Neural progenitor cell (in vitro differentiated cells): ENCODE results near the gene DND1. TPM values are rescaled to one million over a fixed set of nuclear protein-coding genes. Genes with fewer than 3 reads are reported as not detected.

Experiments
- DNase-seq: peaks from one replicate; pipeline ENCODE4 v3.0.0-alpha.2; 2016; ENCODE audit warnings: low spot score
- H2AFZ ChIP-seq: fragments of 200-600 bp; sonication (generic); replicated peaks from 2 replicates; pipeline ENCODE4 v1.6.1; 2016; ENCODE audit warnings: antibody characterized with exemption
- H3F3A ChIP-seq: fragments of 200-600 bp; sonication (generic); 2 replicates; pipeline ENCODE4 v1.6.1; 2016; ENCODE audit warnings: antibody characterized with exemption, low read depth
- H3K27ac ChIP-seq: fragments of 200-600 bp; sonication (generic); 2 replicates; pipeline ENCODE4 v1.5.1; 2016; ENCODE audit warnings: mild to moderate bottlenecking
- H3K27me3 ChIP-seq: fragments of 200-600 bp; sonication (generic); 2 replicates; pipeline ENCODE4 v1.6.1; 2016; ENCODE audit warnings: mild to moderate bottlenecking, moderate library complexity
- H3K36me3 ChIP-seq: fragments of 200-600 bp; sonication (generic); 2 replicates; pipeline ENCODE4 v1.5.1; 2016
- H3K4me1 ChIP-seq: fragments of 200-600 bp; sonication (generic); 2 replicates; pipeline ENCODE4 v1.6.1; 2016; ENCODE audit warnings: mixed run types
- H3K4me2 ChIP-seq: fragments of 200-600 bp; sonication (generic); 2 replicates; pipeline ENCODE4 v1.6.1; 2016
- H3K4me3 ChIP-seq: fragments of 200-600 bp; sonication (generic); 2 replicates; pipeline ENCODE4 v1.5.1; 2016
- H3K79me2 ChIP-seq: fragments of 200-600 bp; sonication (generic); 2 replicates; pipeline ENCODE4 v1.6.1; 2016; ENCODE audit warnings: low read depth
- H3K9ac ChIP-seq: fragments of 200-600 bp; sonication (generic); 2 replicates; pipeline ENCODE4 v1.6.1; 2016
- H3K9me3 ChIP-seq: fragments of 200-600 bp; sonication (generic); 2 replicates; pipeline ENCODE4 v1.5.1; 2016; ENCODE audit warnings: low read depth
- H4K20me1 ChIP-seq: fragments of 200-600 bp; sonication (generic); 2 replicates; pipeline ENCODE4 v1.6.1; 2016; ENCODE audit warnings: low read depth
- H3K27ac Mint-ChIP-seq: 3 replicates; pipeline ENCODE4 v1.8.0; 2021; ENCODE audit warnings: mixed read lengths
- H3K27me3 Mint-ChIP-seq: 2 replicates; pipeline ENCODE4 v1.8.0; 2022; ENCODE audit warnings: low read depth, mild to moderate bottlenecking, inconsistent platforms, moderate library complexity, mixed read lengths; ENCODE audit not compliant: insufficient read depth
- H3K36me3 Mint-ChIP-seq: 3 replicates; pipeline ENCODE4 v1.8.0; 2021; ENCODE audit warnings: mixed read lengths
- H3K4me1 Mint-ChIP-seq: 3 replicates; pipeline ENCODE4 v1.8.0; 2021; ENCODE audit warnings: mixed read lengths
- H3K4me3 Mint-ChIP-seq: 3 replicates; pipeline ENCODE4 v1.8.0; 2021; ENCODE audit warnings: mild to moderate bottlenecking, moderate library complexity, mixed read lengths
- H3K9me3 Mint-ChIP-seq: 3 replicates; pipeline ENCODE4 v1.8.0; 2020; ENCODE audit warnings: mixed read lengths
- CTCF ChIP-seq: fragments of 200-600 bp; sonication (generic); IDR thresholded peaks from 2 replicates; pipeline ENCODE4 v1.5.1; 2017; ENCODE audit warnings: antibody characterized with exemption, mild to moderate bottlenecking
- EZH2 ChIP-seq: fragments of 200-600 bp; sonication (generic); IDR thresholded peaks from 2 replicates; pipeline ENCODE4 v1.6.1; 2017; ENCODE audit warnings: antibody characterized with exemption, mild to moderate bottlenecking, moderate library complexity
- EZH2phosphoT487 ChIP-seq: fragments of 200-600 bp; sonication (generic); IDR thresholded peaks from 2 replicates; pipeline ENCODE4 v1.6.1; 2017; ENCODE audit warnings: antibody characterized with exemption
- total RNA-seq: library from RNA; depleted of rRNA; stranded (reverse); fragments of >200 nt; gene quantifications from 2 replicates; pipeline ENCODE4 v1.2.3, GENCODE V29; 2015; ENCODE audit warnings: low replicate concordance

DND1 gene
- total RNA-seq, 1 donor from 2014 or later = 0.37 TPM

- Mint-ChIP-seq H3K27ac (no peak overlapping the region), H3K36me3 (peaks cover 25% of the 10 kb centered on the region), H3K9me3 (no peaks in the 10 kb centered on the region), H3K4me3 (no peak overlapping the region), H3K4me1 (peaks cover 17% of the 10 kb centered on the region), H3K27me3 (no peaks in the 10 kb centered on the region)
- H3K27me3 ChIP-seq = no peaks in the 10 kb centered on the region
- H4K20me1 ChIP-seq = peaks cover 11% of the 10 kb centered on the region
- H3K36me3 ChIP-seq = no peaks in the 10 kb centered on the region
- peaks cover 15% of the 10 kb centered on the region for H3F3A ChIP-seq
- no peak overlapping the region for H2AFZ ChIP-seq
- TF ChIP-seq CTCF (no peak), EZH2 (no peak), EZH2phosphoT487 (no peak)
- H3K79me2 ChIP-seq = peaks cover 37% of the 10 kb centered on the region
- DNase-seq = no peak
- no peak overlapping the region for H3K27ac ChIP-seq
- no peak overlapping the region for H3K4me2 ChIP-seq
- H3K4me1 ChIP-seq = no peaks in the 10 kb centered on the region
- no peak overlapping the region for H3K9ac ChIP-seq
- no peak overlapping the region for H3K4me3 ChIP-seq
- no peaks in the 10 kb centered on the region for H3K9me3 ChIP-seq
Measured at GRCh38 chr5:140694276-140694675, 20.9 kb upstream of the DND1 start.

- Histone ChIP-seq H3K4me3 (peak within 1 kb of the TSS; percentile 79), H3K27ac (peak within 1 kb of the TSS; percentile 87), H3K9ac (peak within 1 kb of the TSS; percentile 61), H3K27me3 (no peaks in the 10 kb centered on the region), H3F3A (peaks cover 12% of the 10 kb centered on the region), H4K20me1 (peaks cover 11% of the 10 kb centered on the region), H3K4me1 (no peaks in the 10 kb centered on the region), H3K79me2 (peaks cover 48% of the 10 kb centered on the region), H2AFZ (peak within 1 kb of the TSS; percentile 92), H3K9me3 (no peaks in the 10 kb centered on the region), H3K36me3 (no peaks in the 10 kb centered on the region), H3K4me2 (peak within 1 kb of the TSS; percentile 82)
- no peak for TF ChIP-seq CTCF
- TF ChIP-seq EZH2 = no peak
- TF ChIP-seq EZH2phosphoT487 = no peak
- Mint-ChIP-seq H3K4me1 (peaks cover 17% of the 10 kb centered on the region), H3K4me3 (peak within 1 kb of the TSS; percentile 98), H3K27me3 (no peaks in the 10 kb centered on the region), H3K9me3 (no peaks in the 10 kb centered on the region), H3K27ac (peak within 1 kb of the TSS; percentile 76), H3K36me3 (peaks cover 7% of the 10 kb centered on the region)
- DNase-seq = peak; percentile 94
Measured at GRCh38 chr5:140690941-140691924, 17.9 kb upstream of the DND1 start, which contains the start of the genes HARS1 and HARS2. HARS1 (minus strand) TSS chr5:140691370; CDS start chr5:140691304, 66 bp downstream. HARS2 (plus strand) TSS chr5:140691455; CDS start chr5:140691649, 194 bp downstream.

- Histone ChIP-seq H3K4me3 (peak overlapping the region; percentile 79), H3K79me2 (peaks cover 48% of the 10 kb centered on the region), H3K4me2 (peak overlapping the region; percentile 82), H3K4me1 (no peaks in the 10 kb centered on the region), H3K36me3 (no peaks in the 10 kb centered on the region), H3K27me3 (no peaks in the 10 kb centered on the region), H3K9ac (peak overlapping the region; percentile 61), H4K20me1 (peaks cover 11% of the 10 kb centered on the region), H2AFZ (peak overlapping the region; percentile 92), H3K27ac (no peak overlapping the region), H3F3A (peaks cover 12% of the 10 kb centered on the region), H3K9me3 (no peaks in the 10 kb centered on the region)
- H3K27me3 Mint-ChIP-seq = no peaks in the 10 kb centered on the region
- H3K27ac Mint-ChIP-seq = peak overlapping the region; percentile 76
- H3K4me3 Mint-ChIP-seq = peak overlapping the region; percentile 98
- TF ChIP-seq EZH2 (no peak), EZH2phosphoT487 (no peak), CTCF (no peak)
- H3K9me3 Mint-ChIP-seq = no peaks in the 10 kb centered on the region
- no peak for DNase-seq
- peaks cover 2% of the 10 kb centered on the region for H3K36me3 Mint-ChIP-seq
- peaks cover 17% of the 10 kb centered on the region for H3K4me1 Mint-ChIP-seq
Measured at GRCh38 chr5:140690376-140690932, 17.1 kb upstream of the DND1 start.
